Inferior parietal cortex (tissue), 1 donor: ENCODE measurements around the gene LYPD6B.

ENCODE experiments used
- DNase-seq: peaks from one replicate; pipeline ENCODE4 v3.0.0-alpha.2; 2016; ENCODE audit errors: extremely low spot score

Gene LYPD6B

GRCh38 chr2:149009576-149010461, 28.7 kb upstream of the LYPD6B start:
- no peak for DNase-seq

GRCh38 chr2:149012545-149012944, 26.0 kb upstream of the LYPD6B start:
- DNase-seq, result no peak

- no peak for DNase-seq
Observed at GRCh38 chr2:149015501-149015900, 23.0 kb upstream of the LYPD6B start.

- no peak for DNase-seq
Observed at GRCh38 chr2:149015926-149016563, 22.5 kb upstream of the LYPD6B start.

GRCh38 chr2:149017116-149017985, 21.1 kb upstream of the LYPD6B start:
- peak; percentile 95 for DNase-seq

- DNase-seq, result no peak
Observed at GRCh38 chr2:149018981-149019380, 19.5 kb upstream of the LYPD6B start.

GRCh38 chr2:149019768-149020167, 18.7 kb upstream of the LYPD6B start:
- DNase-seq, result no peak

GRCh38 chr2:149020432-149020851, 18.1 kb upstream of the LYPD6B start:
- no peak for DNase-seq

- DNase-seq, result no peak
Observed at GRCh38 chr2:149021271-149021719, 17.2 kb upstream of the LYPD6B start.

- no peak for DNase-seq
Observed at GRCh38 chr2:149021761-149022160, 16.7 kb upstream of the LYPD6B start.

GRCh38 chr2:149023091-149023490, 15.4 kb upstream of the LYPD6B start:
- no peak for DNase-seq

GRCh38 chr2:149027590-149028250, 10.8 kb upstream of the LYPD6B start:
- no peak for DNase-seq

- no peak for DNase-seq
Observed at GRCh38 chr2:149028377-149028776, 10.1 kb upstream of the LYPD6B start.

GRCh38 chr2:149028891-149029290, 9.6 kb upstream of the LYPD6B start:
- DNase-seq, result no peak

GRCh38 chr2:149029307-149029965, 9.1 kb upstream of the LYPD6B start:
- DNase-seq, result no peak

- DNase-seq, result no peak
Observed at GRCh38 chr2:149031396-149031795, 7.1 kb upstream of the LYPD6B start.

GRCh38 chr2:149033716-149034115, 4.8 kb upstream of the LYPD6B start:
- DNase-seq, result no peak

GRCh38 chr2:149034406-149034805, 4.1 kb upstream of the LYPD6B start:
- DNase-seq, result no peak

- DNase-seq, result no peak
Observed at GRCh38 chr2:149036507-149037293, 1.8 kb upstream of the LYPD6B start.

- no peak for DNase-seq
Observed at GRCh38 chr2:149037851-149038250, 648 bp upstream of the LYPD6B start.
